Activated T-cell treated with anti-CD3 and anti-CD28 coated beads, Interleukin-2, amount 50 U/mL, for 48 hours (primary cell): ENCODE data around the gene TCAF2.
A peak's percentile ranks its signal among the peaks of the same experiment; 100 is the strongest.
"Not testable (repeated sequence)": the region's sequence is repeated elsewhere in the genome, so short reads cannot be mapped to it uniquely, and the experiment has no call there.

ENCODE experiments used
- DNase-seq, 2 experiments: peaks; one replicate each; pipeline ENCODE4 v3.0.0-alpha.2; 2020

TCAF2 gene

GRCh38 chr7:143620646-143621045, at the start of gene TCAF2:
TSS of gene TCAF2 (plus strand) at chr7:143620974.
- peak; percentile 75 to 81 for DNase-seq

- not testable (repeated sequence) for DNase-seq
Observed at GRCh38 chr7:143571501-143571900, 49.3 kb upstream of the TCAF2 start, which contains the start of gene CTAGE15. TSS of gene CTAGE15 (plus strand) at chr7:143571801. CDS start at chr7:143571818, 17 bp downstream.

GRCh38 chr7:143588183-143588582, 32.6 kb upstream of the TCAF2 start:
- not testable (repeated sequence) for DNase-seq

GRCh38 chr7:143589897-143590296, 30.9 kb upstream of the TCAF2 start:
- DNase-seq, result not testable (repeated sequence)

- DNase-seq, result not testable (repeated sequence)
Observed at GRCh38 chr7:143598086-143598485, 22.7 kb upstream of the TCAF2 start.

- not testable (repeated sequence) for DNase-seq
Observed at GRCh38 chr7:143603549-143603948, 17.2 kb upstream of the TCAF2 start.

GRCh38 chr7:143606088-143606487, 14.7 kb upstream of the TCAF2 start:
- DNase-seq, result not testable (repeated sequence)

- not testable (repeated sequence) for DNase-seq
Observed at GRCh38 chr7:143615545-143615944, 5.2 kb upstream of the TCAF2 start.

- DNase-seq, result not testable (repeated sequence)
Observed at GRCh38 chr7:143617204-143617603, 3.6 kb upstream of the TCAF2 start.

- not testable (repeated sequence) for DNase-seq
Observed at GRCh38 chr7:143620058-143620457, 716 bp upstream of the TCAF2 start.

GRCh38 chr7:143621175-143621574, 401 bp downstream of the TCAF2 start:
- DNase-seq, result not testable (repeated sequence)

- not testable (repeated sequence) for DNase-seq
Observed at GRCh38 chr7:143622130-143622529, 1.4 kb downstream of the TCAF2 start.

GRCh38 chr7:143630653-143631052, 9.9 kb downstream of the TCAF2 start:
- not testable (repeated sequence) for DNase-seq

- not testable (repeated sequence) for DNase-seq
Observed at GRCh38 chr7:143632506-143632905, 11.7 kb downstream of the TCAF2 start.

GRCh38 chr7:143633013-143633618, 12.3 kb downstream of the TCAF2 start:
- not testable (repeated sequence) for DNase-seq

- DNase-seq, result not testable (repeated sequence)
Observed at GRCh38 chr7:143635364-143636240, 14.8 kb downstream of the TCAF2 start.

- DNase-seq, result not testable (repeated sequence)
Observed at GRCh38 chr7:143639372-143639771, 18.6 kb downstream of the TCAF2 start.

- DNase-seq, result not testable (repeated sequence)
Observed at GRCh38 chr7:143640528-143641189, 19.9 kb downstream of the TCAF2 start.

GRCh38 chr7:143646598-143646997, 25.8 kb downstream of the TCAF2 start:
- DNase-seq, result not testable (repeated sequence)

- not testable (repeated sequence) for DNase-seq
Observed at GRCh38 chr7:143649902-143650301, 29.1 kb downstream of the TCAF2 start.

GRCh38 chr7:143650447-143650846, 29.7 kb downstream of the TCAF2 start:
- not testable (repeated sequence) for DNase-seq
